ENCODE measurements around the gene IFITM2.

The IFITM2 gene

DNA sequence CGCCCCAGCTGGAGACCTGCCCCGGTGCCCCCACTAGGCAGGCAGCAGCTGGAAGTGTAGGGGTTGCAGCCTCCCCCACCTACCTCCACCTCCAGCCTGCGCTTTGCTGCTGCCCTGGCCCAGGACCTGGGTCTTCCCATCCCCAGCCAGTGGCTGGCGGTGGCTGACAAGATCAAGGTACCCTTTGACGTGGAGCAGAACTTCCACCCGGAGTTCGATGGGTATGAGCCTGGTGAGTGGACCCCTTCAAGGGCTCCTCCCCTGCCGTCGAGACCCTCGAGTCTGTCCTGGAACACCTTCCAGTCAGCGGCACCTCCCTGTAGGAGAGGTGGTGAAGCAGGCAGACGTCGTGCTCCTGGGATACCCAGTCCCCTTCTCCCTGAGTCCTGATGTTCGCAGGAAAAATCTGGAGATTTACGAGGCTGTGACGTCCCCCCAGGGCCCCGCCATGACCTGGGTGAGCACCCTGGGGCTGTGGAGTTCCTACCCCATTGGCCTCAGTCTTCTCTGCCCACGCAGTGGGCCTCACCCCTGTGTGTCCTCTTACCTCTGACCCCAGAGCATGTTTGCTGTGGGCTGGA lies 14.3 kb upstream of the IFITM2 start:
- DNase-seq (ENCODE audit: low spot score): no peak

- DNase-seq (ENCODE audit: low spot score): no peak
These were observed 13.6 kb upstream of the IFITM2 start for GRCh38 chr11:293852-294661.

DNA sequence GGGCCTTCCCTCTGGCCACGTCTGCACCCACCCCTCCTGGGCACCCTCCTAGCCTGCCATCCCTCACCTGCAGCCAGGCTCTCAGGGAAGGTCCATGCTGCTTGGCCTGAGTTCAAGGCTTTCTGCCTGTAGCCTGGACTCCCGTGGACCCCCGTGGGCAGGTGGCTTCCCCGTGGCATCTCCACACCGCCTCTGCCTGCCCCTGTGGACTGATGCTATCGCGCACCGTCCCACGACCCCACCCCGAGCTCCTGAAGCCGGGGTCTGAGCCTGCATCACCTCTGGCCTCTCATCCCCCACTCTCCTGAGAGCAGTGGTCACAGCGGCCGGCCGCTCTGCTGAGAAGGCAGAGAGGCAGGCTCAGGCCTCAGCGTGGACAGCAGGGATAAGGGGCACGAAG lies 12.8 kb upstream of the IFITM2 start:
- DNase-seq (ENCODE audit: low spot score): no peak

DNA sequence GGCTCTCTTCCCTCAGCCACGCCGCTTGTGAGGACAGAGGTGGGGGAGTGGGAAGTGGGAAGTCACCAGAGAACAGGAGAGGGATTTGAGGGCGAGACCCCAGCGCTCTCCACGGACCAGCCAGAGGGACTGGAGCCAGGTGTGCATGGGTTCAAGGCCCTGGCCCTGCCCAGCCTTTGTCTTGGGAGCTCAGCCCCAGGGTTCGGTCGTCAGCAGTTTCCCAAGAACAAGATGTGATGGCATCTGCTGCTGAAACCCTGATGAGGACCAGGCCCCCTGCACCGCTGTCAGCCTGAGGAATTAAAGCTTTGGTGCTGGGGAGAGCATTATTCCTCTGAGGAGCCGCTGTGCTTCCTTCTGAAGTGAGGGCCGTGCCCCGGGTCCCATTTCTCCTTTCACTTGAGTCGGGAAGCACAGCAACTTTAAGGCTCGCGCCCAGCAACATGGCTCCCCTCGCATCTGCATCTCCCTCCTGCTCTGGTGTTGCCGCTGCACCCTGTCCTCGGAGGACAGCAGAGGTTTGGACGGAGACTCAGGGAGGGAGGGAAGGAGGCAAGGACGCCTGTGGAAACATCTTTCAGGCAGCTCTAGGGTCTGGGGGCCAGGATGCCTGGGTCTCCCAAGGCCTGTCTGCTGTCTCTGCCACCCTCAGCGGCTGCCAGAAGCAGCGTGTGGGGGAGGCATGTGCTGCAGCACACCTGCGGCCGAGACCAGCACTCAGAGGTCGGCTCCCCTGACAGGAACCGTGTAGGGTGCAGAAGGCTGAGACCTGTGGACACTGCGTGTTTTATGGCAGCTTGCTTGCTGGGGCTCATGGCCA lies 12.1 kb upstream of the IFITM2 start:
- no peak for DNase-seq (ENCODE audit: low spot score)

DNA sequence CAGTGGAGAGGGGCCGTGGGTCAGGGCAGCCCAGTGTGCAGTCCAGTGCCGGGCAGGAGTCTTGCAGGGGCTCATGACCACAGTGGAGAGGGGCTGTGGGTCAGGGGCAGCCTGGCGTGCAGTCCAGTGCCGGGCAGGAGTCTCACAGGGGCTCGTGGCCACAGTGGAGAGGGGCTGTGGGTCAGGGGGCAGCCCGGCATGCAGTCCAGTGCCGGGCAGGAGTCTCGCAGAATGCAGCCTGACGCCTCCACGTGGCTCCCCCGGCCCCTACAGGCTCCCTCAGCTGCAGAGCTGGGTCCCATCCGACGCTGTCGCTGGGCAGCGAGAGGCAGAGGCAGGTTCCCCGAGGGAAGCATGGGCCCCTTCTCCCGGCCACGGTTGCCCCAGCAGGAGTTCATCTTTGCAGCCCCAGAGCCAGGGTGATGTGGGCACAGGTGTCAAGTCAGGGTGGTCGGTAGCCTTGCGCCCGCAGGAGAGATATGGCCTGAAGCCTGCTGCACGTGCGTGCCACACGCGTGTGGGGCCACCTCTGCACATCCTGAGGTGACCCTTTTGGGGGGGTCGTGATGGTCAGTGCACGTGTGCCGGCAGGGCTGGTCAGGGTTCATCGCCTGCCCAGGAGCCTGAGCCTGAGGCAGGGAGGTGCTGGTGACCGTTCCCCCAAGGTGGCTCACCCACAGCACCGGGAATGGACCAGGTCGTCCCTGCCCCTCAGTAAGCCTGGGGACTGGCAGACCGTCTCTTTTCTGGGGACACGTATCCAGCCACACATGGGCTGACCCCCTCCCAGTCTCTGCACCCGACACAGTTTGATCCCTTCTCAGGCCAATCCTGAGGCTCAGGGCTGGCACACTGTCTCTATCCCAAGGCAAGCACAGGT lies 11.2 kb upstream of the IFITM2 start:
- DNase-seq (ENCODE audit: low spot score): no peak

DNA sequence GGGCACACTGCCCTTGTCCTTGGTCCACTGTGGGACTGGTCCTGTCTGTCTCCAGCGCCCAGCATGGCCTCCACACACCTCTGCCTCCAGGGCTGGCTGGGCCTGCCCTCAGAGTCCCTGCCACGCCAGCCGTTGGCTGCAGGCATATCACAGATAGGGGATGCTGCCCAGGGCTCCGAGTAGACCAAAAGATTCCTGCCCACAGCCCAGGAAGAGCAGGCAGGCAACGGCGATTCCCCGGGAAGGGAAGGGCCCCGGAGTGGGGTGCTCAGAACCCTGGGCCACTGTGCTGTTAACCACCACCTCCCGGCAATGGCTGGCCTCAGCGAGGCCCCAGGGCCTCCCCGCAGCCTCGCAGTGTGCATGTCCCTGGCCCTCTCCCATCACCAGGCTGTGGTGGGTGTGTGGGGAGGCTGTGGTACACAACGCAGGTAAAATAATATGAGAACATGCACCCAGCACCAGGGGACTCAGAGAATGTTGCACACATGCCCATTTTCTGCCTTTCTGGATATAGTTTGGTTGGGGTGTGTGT lies 10.5 kb upstream of the IFITM2 start:
- DNase-seq (ENCODE audit: low spot score): no peak

DNA sequence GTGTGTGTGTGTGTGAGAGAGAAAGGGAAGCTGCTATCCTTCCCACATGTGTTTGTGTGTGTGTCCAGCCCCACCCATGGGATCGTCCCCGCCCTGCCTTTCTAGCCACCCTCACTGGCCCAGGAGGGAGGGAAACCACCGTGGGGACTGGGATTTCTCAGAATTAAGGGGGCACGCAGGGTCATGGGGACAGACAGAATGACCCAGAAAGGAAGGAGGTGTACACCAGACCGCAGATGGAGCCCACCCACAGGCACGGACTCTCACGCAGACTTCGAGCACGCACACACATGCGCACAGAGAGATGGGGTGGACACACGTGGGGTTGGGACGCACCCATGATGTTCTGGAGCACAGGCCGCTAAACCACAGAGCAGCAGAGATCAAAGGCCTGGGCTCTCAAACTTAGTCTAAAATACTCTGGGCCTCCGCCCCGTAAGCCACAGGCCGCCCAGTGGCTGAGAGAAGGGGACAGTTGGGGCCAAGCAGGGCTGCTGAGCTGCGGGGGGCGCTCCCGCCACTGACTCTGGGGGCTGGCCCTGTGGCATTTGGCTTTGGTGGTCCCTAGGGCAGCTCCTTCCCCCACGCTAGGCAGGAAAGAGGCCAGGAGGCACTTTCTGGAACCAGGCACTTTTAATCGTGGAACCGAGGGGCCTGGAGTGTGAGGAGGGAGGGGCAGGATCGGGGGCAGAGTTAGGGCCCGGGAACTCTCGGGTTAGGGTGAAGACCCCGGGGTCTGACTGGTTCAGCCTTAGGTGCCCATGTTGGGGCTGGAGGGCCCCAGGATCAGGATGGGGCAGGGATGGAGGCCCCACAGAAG lies 9.8 kb upstream of the IFITM2 start:
- DNase-seq (ENCODE audit: low spot score): no peak

DNA sequence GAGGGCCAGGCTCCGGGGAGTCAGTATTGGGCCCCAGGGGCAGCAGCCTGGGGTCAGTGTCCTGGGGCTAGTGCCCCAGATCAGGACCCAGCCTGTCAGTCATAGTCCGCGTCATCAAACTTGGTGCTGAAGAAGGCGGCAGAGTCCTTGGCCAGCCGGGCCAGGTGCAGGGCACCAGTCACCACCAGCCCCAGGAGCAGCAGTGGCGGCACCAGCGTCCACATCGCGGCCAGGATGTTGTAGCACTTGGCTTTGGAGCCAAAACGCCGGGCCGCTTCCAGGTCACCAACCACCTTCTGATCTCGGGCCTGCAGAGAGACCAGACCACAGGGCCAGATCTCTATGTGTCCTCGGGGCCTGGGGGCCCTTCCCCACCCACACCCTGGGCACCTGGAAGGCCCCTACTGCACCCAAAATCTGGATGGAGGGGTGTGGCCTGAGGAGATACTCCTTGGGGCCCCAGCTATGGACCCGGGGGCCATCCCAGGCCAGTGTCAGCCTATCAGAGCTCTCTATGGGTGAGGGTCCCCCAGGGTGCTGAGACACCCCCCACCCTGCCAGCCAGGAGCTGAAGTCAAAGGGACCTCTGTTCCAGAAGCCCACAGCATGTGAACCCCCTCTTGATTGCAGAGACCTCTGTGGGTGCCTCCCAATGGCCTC lies 9.1 kb upstream of the IFITM2 start:
- no peak for DNase-seq (ENCODE audit: low spot score)

- no peak for DNase-seq (ENCODE audit: low spot score)
These were observed 8.3 kb upstream of the IFITM2 start, which contains the start of gene IFITM5 for GRCh38 chr11:299081-299891. IFITM5 (minus strand) TSS chr11:299526; CDS start chr11:299490, 36 bp downstream.

- DNase-seq (ENCODE audit: low spot score): no peak
These were observed 7.5 kb upstream of the IFITM2 start for GRCh38 chr11:299951-300735.

DNA sequence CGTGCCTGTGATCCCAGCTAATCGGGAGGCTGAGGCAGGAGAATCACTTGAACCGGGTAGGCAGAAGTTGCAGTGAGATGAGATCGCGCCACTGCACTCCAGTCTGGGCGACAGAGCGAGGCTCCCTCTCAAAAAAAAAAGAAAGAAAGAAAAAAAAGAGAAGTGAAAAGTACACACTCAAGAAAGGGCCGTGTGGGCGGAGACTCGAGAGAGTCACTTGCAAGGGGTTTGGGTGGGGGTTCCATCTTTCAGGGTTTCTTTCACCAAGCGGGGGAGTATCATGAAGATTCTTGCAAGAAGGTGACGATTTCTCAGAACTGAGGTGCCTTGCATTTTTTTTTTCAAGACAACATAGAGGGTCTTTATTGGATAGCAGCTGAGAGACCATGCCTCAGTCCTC lies 4.3 kb upstream of the IFITM2 start:
- DNase-seq (ENCODE audit: low spot score): no peak

DNA sequence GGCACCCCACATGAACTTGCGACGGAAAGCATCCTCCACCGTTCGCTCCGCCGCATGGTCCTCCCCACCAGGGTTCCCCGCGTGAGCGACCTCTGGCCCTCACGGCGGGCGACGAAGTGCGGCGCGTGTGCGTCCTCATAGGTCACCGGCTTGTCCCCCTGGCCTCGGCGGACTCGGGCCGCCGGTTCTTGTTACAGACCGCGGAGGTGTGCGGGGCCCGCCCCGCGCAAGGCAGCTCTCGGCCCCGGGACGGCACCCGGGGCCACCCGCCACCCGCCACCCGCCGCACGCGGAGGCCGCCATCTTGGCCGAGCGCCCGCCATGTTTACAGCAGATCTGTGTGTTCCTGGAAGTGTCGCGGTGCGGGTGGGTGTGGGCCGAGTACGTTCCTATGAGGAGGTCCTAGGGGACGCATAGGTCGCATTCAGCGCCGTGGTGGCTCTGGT lies 3.5 kb upstream of the IFITM2 start:
- DNase-seq (ENCODE audit: low spot score): no peak

- DNase-seq (ENCODE audit: low spot score): peak; percentile 55
These were observed 2.4 kb upstream of the IFITM2 start for GRCh38 chr11:304915-305843.

GRCh38 chr11:305844-306211 lies 1.8 kb upstream of the IFITM2 start:
- DNase-seq (ENCODE audit: low spot score): no peak

DNA sequence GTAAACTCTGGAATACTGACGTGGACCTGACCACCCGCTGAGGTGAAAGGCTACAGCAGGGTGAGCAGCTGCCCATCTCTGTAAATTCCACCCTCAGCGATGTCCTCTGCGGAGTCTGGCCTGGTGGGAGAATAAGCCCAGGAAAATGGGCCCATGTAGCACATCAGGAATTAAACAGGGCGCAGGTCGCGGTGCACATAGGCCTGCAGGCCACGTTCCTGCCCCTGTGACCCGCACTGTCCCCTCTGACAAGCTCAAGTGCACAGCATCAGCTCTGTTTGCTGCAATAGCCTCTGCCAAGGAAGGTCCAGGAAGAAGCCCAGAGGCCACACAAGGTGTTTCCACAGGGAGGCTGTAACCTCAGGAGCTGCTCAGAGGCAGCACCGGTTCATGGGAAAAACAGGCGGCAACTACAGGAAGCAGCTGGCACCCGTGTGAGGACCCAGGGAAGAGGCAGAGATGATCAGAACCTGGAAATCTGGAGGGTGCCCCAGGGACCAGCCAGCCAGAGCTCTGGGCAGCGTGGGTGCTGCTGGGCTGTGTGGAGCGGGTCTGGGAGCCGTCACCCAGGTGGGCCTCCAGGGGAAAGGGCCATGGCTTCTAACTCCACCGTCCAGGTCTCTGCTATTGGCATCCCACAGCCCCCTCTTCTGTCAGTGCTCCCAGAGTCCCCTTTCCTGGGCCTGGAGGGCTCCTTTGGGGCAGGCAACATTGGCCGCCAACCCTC lies 808 bp upstream of the IFITM2 start:
- no peak for DNase-seq (ENCODE audit: low spot score)
